Gastrocnemius medialis (tissue), 4 donors: ENCODE measurements around the gene HMGCS2.

Experiments
- CTCF ChIP-seq, 5 experiments: fragments of 450-650 bp in 3 of 5; fragments of 200-600 bp in 2 of 5; sonication (generic) in 2 of 5; IDR thresholded peaks in 4 of 5; conservative IDR thresholded peaks in 1 of 5; 1 replicate in 4 of 5; 2 replicates in 1 of 5; pipeline ENCODE4 v1.5.1; 2016 to 2019; ENCODE audit warnings: antibody characterized with exemption in 5 of 5, mild to moderate bottlenecking in 3 of 5, moderate library complexity in 3 of 5
- POLR2A ChIP-seq, 2 donors: fragments of 450-650 bp; IDR thresholded peaks; one replicate each; pipeline ENCODE4 v1.6.1; 2017; ENCODE audit warnings: antibody characterized with exemption in 2 of 2, mild to moderate bottlenecking in 2 of 2, moderate library complexity in 2 of 2

- TF ChIP-seq CTCF (IDR thresholded peaks at IDR 0.05 in 4 of 5, conservative IDR thresholded peaks at IDR 0.05 in 1 of 5), result no peak
- no peak for TF ChIP-seq POLR2A (IDR thresholded peaks at IDR 0.05)
Measured at GRCh38 chr1:119714583-119714982, 54.1 kb downstream of the HMGCS2 start.
